Neural crest cell (in vitro differentiated cells): ENCODE data around the gene ARHGAP28. TPM values are rescaled to one million over a fixed set of nuclear protein-coding genes. Genes with fewer than 3 reads are reported as not detected.

Experiments used
- DNase-seq: peaks from one replicate; pipeline ENCODE4 v3.0.0; 2021; ENCODE audit warnings: low read depth, mixed read lengths, low spot score
- H3K27ac Mint-ChIP-seq: one replicate; pipeline ENCODE4 v1.8.0; 2021; ENCODE audit warnings: mild to moderate bottlenecking, mixed read lengths; ENCODE audit not compliant: unreplicated experiment
- H3K27me3 Mint-ChIP-seq: 2 replicates; pipeline ENCODE4 v1.8.0; 2021; ENCODE audit warnings: low read depth, mild to moderate bottlenecking, mixed read lengths
- H3K36me3 Mint-ChIP-seq: 2 replicates; pipeline ENCODE4 v1.8.0; 2021; ENCODE audit warnings: low read depth, mild to moderate bottlenecking, mixed read lengths
- H3K4me1 Mint-ChIP-seq: 2 replicates; pipeline ENCODE4 v1.8.0; 2021; ENCODE audit warnings: mixed read lengths
- H3K4me3 Mint-ChIP-seq: one replicate; pipeline ENCODE4 v1.8.0; 2021; ENCODE audit warnings: mild to moderate bottlenecking, mixed read lengths
- H3K9me3 Mint-ChIP-seq: 2 replicates; pipeline ENCODE4 v1.8.0; 2021; ENCODE audit warnings: mixed read lengths
- total RNA-seq: library from RNA; stranded (reverse); gene quantifications from 2 replicates; pipeline ENCODE4 v1.2.1, GENCODE V29; 2021
- TF ChIP-seq, protein P1 (sequence below): fragments of 200-600 bp; sonication (generic); conservative IDR thresholded peaks from 2 replicates; pipeline ENCODE4 v1.5.0; 2021; ENCODE audit warnings: antibody characterized with exemption, mild to moderate bottlenecking

ARHGAP28 gene
- total RNA-seq, 1 donor from 2014 or later, result 20.2 TPM

GRCh38 chr18:6781142-6781714, 51.7 kb downstream of the ARHGAP28 start:
- DNase-seq, result peak; percentile 18
- Mint-ChIP-seq H3K9me3 (no peaks in the 10 kb centered on the region), H3K36me3 (peaks cover 4% of the 10 kb centered on the region), H3K27me3 (no peaks in the 10 kb centered on the region), H3K4me1 (peaks cover 18% of the 10 kb centered on the region), H3K27ac (peak overlapping the region; percentile 40), H3K4me3 (peak overlapping the region; percentile 18)
- TF ChIP-seq, protein P1, sequence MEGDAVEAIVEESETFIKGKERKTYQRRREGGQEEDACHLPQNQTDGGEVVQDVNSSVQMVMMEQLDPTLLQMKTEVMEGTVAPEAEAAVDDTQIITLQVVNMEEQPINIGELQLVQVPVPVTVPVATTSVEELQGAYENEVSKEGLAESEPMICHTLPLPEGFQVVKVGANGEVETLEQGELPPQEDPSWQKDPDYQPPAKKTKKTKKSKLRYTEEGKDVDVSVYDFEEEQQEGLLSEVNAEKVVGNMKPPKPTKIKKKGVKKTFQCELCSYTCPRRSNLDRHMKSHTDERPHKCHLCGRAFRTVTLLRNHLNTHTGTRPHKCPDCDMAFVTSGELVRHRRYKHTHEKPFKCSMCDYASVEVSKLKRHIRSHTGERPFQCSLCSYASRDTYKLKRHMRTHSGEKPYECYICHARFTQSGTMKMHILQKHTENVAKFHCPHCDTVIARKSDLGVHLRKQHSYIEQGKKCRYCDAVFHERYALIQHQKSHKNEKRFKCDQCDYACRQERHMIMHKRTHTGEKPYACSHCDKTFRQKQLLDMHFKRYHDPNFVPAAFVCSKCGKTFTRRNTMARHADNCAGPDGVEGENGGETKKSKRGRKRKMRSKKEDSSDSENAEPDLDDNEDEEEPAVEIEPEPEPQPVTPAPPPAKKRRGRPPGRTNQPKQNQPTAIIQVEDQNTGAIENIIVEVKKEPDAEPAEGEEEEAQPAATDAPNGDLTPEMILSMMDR, result no peak

- Mint-ChIP-seq H3K27ac (peak overlapping the region; percentile 40), H3K4me3 (peak overlapping the region; percentile 18), H3K9me3 (no peaks in the 10 kb centered on the region), H3K4me1 (peaks cover 18% of the 10 kb centered on the region), H3K36me3 (peaks cover 4% of the 10 kb centered on the region), H3K27me3 (no peaks in the 10 kb centered on the region)
- DNase-seq, result no peak
- TF ChIP-seq, protein P1, result no peak
Observed at GRCh38 chr18:6781796-6782195, 52.3 kb downstream of the ARHGAP28 start.

DNA sequence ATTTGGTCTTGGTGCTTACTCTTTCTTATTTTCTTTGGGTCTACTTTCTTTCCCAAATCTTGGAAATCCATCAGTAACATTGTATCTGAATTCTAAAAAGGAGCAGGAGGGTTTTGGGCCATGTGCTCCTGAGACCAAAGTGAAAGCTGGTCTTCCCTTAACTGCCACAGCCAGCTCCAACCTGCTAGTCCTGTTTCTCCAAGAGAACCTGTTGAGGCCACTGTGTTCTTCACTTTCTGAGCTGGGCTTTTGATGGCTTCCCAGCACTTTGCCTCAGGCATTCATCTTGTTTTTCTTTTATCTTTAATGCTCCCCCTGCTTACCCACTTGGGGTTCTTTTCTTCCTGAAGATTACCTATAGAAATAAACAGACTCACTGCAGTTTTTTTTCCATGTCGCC, 53.3 kb downstream of the ARHGAP28 start:
- Mint-ChIP-seq H3K4me1 (peaks cover 18% of the 10 kb centered on the region), H3K9me3 (peaks cover 1% of the 10 kb centered on the region)

GRCh38 chr18:6784046-6784445, 54.5 kb downstream of the ARHGAP28 start:
- Mint-ChIP-seq H3K4me3 (no peak overlapping the region), H3K9me3 (peaks cover 4% of the 10 kb centered on the region)

More for the DNA sequence above, 53.3 kb downstream of the ARHGAP28 start:
- Mint-ChIP-seq H3K27me3 (no peaks in the 10 kb centered on the region), H3K36me3 (peaks cover 5% of the 10 kb centered on the region), H3K4me3 (no peak overlapping the region), H3K27ac (no peak overlapping the region)
- TF ChIP-seq, protein P1, result no peak
- DNase-seq, result no peak

GRCh38 chr18:6785001-6785400, 55.5 kb downstream of the ARHGAP28 start:
- DNase-seq, result no peak
- H3K27me3 Mint-ChIP-seq, result no peaks in the 10 kb centered on the region
- H3K27ac Mint-ChIP-seq, result no peak overlapping the region
- peaks cover 4% of the 10 kb centered on the region for H3K9me3 Mint-ChIP-seq
- TF ChIP-seq, protein P1, result no peak
- peaks cover 9% of the 10 kb centered on the region for H3K36me3 Mint-ChIP-seq
- H3K4me1 Mint-ChIP-seq, result peaks cover 18% of the 10 kb centered on the region
- no peak overlapping the region for H3K4me3 Mint-ChIP-seq

More at GRCh38 chr18:6784046-6784445, 54.5 kb downstream of the ARHGAP28 start:
- peaks cover 18% of the 10 kb centered on the region for H3K4me1 Mint-ChIP-seq
- DNase-seq, result no peak
- no peaks in the 10 kb centered on the region for H3K27me3 Mint-ChIP-seq
- no peak overlapping the region for H3K27ac Mint-ChIP-seq
- peaks cover 9% of the 10 kb centered on the region for H3K36me3 Mint-ChIP-seq
- TF ChIP-seq, protein P1, result no peak
